GM19035 (cell line): ENCODE results near the gene ACOT12.
"Not testable (repeated sequence)": the region's sequence is repeated elsewhere in the genome, so short reads cannot be mapped to it uniquely, and the experiment has no call there.

ENCODE experiments used
- ATAC-seq: cut with Tn5 transposase; IDR thresholded peaks from one replicate; pipeline ENCODE4 v1.9.1; 2021; ENCODE audit not compliant: unreplicated experiment

ACOT12 gene

GRCh38 chr5:81393783-81394718 lies at the start of gene ACOT12:
TSS of gene ACOT12 (minus strand) at chr5:81394134. CDS start at chr5:81394114, 20 bp downstream.
- no peak for ATAC-seq

- ATAC-seq, result no peak
These were observed 41.1 kb upstream of the ACOT12 start for GRCh38 chr5:81435023-81435422.

GRCh38 chr5:81429985-81430384 lies 36.1 kb upstream of the ACOT12 start:
- ATAC-seq, result no peak

- no peak for ATAC-seq
These were observed 35.4 kb upstream of the ACOT12 start for GRCh38 chr5:81429363-81429762.

GRCh38 chr5:81428861-81429260 lies 34.9 kb upstream of the ACOT12 start:
- no peak for ATAC-seq

- no peak for ATAC-seq
These were observed 34.5 kb upstream of the ACOT12 start for GRCh38 chr5:81428446-81428845.

GRCh38 chr5:81427566-81427965 lies 33.6 kb upstream of the ACOT12 start:
- ATAC-seq, result no peak

GRCh38 chr5:81426359-81427030 lies 32.6 kb upstream of the ACOT12 start:
- ATAC-seq, result no peak

- peak; percentile 55 for ATAC-seq
These were observed 31.6 kb upstream of the ACOT12 start for GRCh38 chr5:81425569-81425968.

GRCh38 chr5:81424728-81425127 lies 30.8 kb upstream of the ACOT12 start:
- ATAC-seq, result no peak

GRCh38 chr5:81422671-81423070 lies 28.7 kb upstream of the ACOT12 start:
- no peak for ATAC-seq

- ATAC-seq, result no peak
These were observed 26.2 kb upstream of the ACOT12 start for GRCh38 chr5:81420039-81420667.

GRCh38 chr5:81418606-81419005 lies 24.7 kb upstream of the ACOT12 start:
- ATAC-seq, result no peak

- no peak for ATAC-seq
These were observed 23.1 kb upstream of the ACOT12 start for GRCh38 chr5:81417052-81417451.

- no peak for ATAC-seq
These were observed 16.0 kb upstream of the ACOT12 start for GRCh38 chr5:81409896-81410295.

- no peak for ATAC-seq
These were observed 15.4 kb upstream of the ACOT12 start for GRCh38 chr5:81409361-81409760.

GRCh38 chr5:81408496-81408895 lies 14.6 kb upstream of the ACOT12 start:
- no peak for ATAC-seq

GRCh38 chr5:81407811-81408210 lies 13.9 kb upstream of the ACOT12 start:
- not testable (repeated sequence) for ATAC-seq

GRCh38 chr5:81405126-81405891 lies 11.4 kb upstream of the ACOT12 start:
- ATAC-seq, result no peak

GRCh38 chr5:81402192-81402930 lies 8.4 kb upstream of the ACOT12 start:
- no peak for ATAC-seq
